ENCODE data around the gene RIMOC1.

GRCh38 chr5:41892031-41892430, 12.1 kb upstream of the RIMOC1 start:
- TF ChIP-seq CTCF (IDR thresholded peaks at IDR 0.05; ENCODE audit: low read depth, low read length) (no peak), POLR2A (IDR thresholded peaks at IDR 0.05; ENCODE audit: extremely low read depth, insufficient read length) (no peak), MAX (IDR thresholded peaks at IDR 0.05; ENCODE audit: low read depth, low read length) (no peak), MYC (IDR thresholded peaks at IDR 0.05; ENCODE audit: low read depth, low read length) (no peak)

All from NB4 (cell line).